Smooth muscle cell (in vitro differentiated cells): ENCODE measurements around the gene RRAD. TPM values are rescaled to one million over a fixed set of nuclear protein-coding genes. Genes with fewer than 3 reads are reported as not detected.

Experiments
- DNase-seq: peaks from one replicate; lab custom pipeline; 2025; ENCODE audit not compliant: unreplicated experiment; lab: John Stamatoyannopoulos, UW
- H2AFZ ChIP-seq: fragments of 200-600 bp; sonication (generic); 2 replicates; pipeline ENCODE4 v1.6.0; 2016; ENCODE audit warnings: antibody characterized with exemption, low read depth, mild to moderate bottlenecking
- H3F3A ChIP-seq: fragments of 200-600 bp; sonication (generic); 2 replicates; pipeline ENCODE4 v1.6.0; 2017; ENCODE audit warnings: antibody characterized with exemption, low read depth
- H3K27ac ChIP-seq: fragments of 200-600 bp; sonication (generic); 2 replicates; pipeline ENCODE4 v1.5.1; 2016; ENCODE audit warnings: low read depth, mild to moderate bottlenecking
- H3K27me3 ChIP-seq: fragments of 200-600 bp; sonication (generic); 2 replicates; pipeline ENCODE4 v1.6.1; 2016; ENCODE audit warnings: low read depth, mild to moderate bottlenecking
- H3K36me3 ChIP-seq: fragments of 200-600 bp; sonication (generic); 2 replicates; pipeline ENCODE4 v1.5.1; 2016; ENCODE audit warnings: low read depth
- H3K4me1 ChIP-seq: fragments of 200-600 bp; sonication (generic); 2 replicates; pipeline ENCODE4 v1.5.1; 2016; ENCODE audit warnings: low read depth
- H3K4me2 ChIP-seq: fragments of 200-600 bp; sonication (generic); 2 replicates; pipeline ENCODE4 v1.6.0; 2016; ENCODE audit warnings: mild to moderate bottlenecking
- H3K4me3 ChIP-seq: fragments of 200-600 bp; sonication (generic); 2 replicates; pipeline ENCODE4 v1.5.1; 2016; ENCODE audit warnings: mild to moderate bottlenecking
- H3K79me2 ChIP-seq: fragments of 200-600 bp; sonication (generic); 2 replicates; pipeline ENCODE4 v1.6.0; 2016; ENCODE audit warnings: low read depth, mild to moderate bottlenecking
- H3K9ac ChIP-seq: fragments of 200-600 bp; sonication (generic); 2 replicates; pipeline ENCODE4 v1.6.0; 2016; ENCODE audit warnings: low read depth
- H3K9me3 ChIP-seq: fragments of 200-600 bp; sonication (generic); replicated peaks from 2 replicates; pipeline ENCODE4 v1.5.1; 2016; ENCODE audit warnings: low read depth
- H4K20me1 ChIP-seq: fragments of 200-600 bp; sonication (generic); 2 replicates; pipeline ENCODE4 v1.6.0; 2016; ENCODE audit warnings: low read depth
- WGBS: methylation state at CpG from one replicate; pipeline ENCODE4 v1.1.7; 2016; ENCODE audit warnings: low lambda C conversion rate; 5-methylcytosine and 5-hydroxymethylcytosine counted together
- polyA plus RNA-seq: library from polyadenylated mRNA; unstranded; fragments of >200 nt; fragmentation: Nextera tagmentation; extraction: Ambion mirVana; gene quantifications from 2 replicates; pipeline ENCODE4 v1.2.1, GENCODE V29; 2016
- total RNA-seq: library from RNA; depleted of rRNA; stranded (reverse); fragments of >200 nt; gene quantifications from 2 replicates; pipeline ENCODE4 v1.2.3, GENCODE V29; 2014
- TF ChIP-seq, protein P1 (sequence below): fragments of 200-600 bp; sonication (generic); IDR thresholded peaks from 2 replicates; pipeline ENCODE4 v1.5.1; 2017; ENCODE audit warnings: borderline replicate concordance, mild to moderate bottlenecking, antibody characterized with exemption; ENCODE audit not compliant: insufficient read depth, poor library complexity, severe bottlenecking

Gene RRAD
- total and polyA plus RNA-seq, 2 experiments from 2014 or later, result 7.6 to 27.5 TPM

GRCh38 chr16:66950971-66951790 is 25.8 kb upstream of the RRAD start:
- Histone ChIP-seq H4K20me1 (no peaks in the 10 kb centered on the region), H3K4me1 (no peaks in the 10 kb centered on the region), H3K36me3 (no peaks in the 10 kb centered on the region), H3K27me3 (peaks cover 20% of the 10 kb centered on the region), H3K27ac (no peak overlapping the region), H3K79me2 (no peaks in the 10 kb centered on the region), H3K9me3 (no peaks in the 10 kb centered on the region), H3K4me2 (no peak overlapping the region), H2AFZ (no peak overlapping the region), H3F3A (no peaks in the 10 kb centered on the region), H3K9ac (no peak overlapping the region), H3K4me3 (no peak overlapping the region)
- 83% methylated on average over 4 of the region's 4 CpGs for WGBS
- no peak for DNase-seq
- TF ChIP-seq, protein P1, sequence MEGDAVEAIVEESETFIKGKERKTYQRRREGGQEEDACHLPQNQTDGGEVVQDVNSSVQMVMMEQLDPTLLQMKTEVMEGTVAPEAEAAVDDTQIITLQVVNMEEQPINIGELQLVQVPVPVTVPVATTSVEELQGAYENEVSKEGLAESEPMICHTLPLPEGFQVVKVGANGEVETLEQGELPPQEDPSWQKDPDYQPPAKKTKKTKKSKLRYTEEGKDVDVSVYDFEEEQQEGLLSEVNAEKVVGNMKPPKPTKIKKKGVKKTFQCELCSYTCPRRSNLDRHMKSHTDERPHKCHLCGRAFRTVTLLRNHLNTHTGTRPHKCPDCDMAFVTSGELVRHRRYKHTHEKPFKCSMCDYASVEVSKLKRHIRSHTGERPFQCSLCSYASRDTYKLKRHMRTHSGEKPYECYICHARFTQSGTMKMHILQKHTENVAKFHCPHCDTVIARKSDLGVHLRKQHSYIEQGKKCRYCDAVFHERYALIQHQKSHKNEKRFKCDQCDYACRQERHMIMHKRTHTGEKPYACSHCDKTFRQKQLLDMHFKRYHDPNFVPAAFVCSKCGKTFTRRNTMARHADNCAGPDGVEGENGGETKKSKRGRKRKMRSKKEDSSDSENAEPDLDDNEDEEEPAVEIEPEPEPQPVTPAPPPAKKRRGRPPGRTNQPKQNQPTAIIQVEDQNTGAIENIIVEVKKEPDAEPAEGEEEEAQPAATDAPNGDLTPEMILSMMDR, result no peak

DNA sequence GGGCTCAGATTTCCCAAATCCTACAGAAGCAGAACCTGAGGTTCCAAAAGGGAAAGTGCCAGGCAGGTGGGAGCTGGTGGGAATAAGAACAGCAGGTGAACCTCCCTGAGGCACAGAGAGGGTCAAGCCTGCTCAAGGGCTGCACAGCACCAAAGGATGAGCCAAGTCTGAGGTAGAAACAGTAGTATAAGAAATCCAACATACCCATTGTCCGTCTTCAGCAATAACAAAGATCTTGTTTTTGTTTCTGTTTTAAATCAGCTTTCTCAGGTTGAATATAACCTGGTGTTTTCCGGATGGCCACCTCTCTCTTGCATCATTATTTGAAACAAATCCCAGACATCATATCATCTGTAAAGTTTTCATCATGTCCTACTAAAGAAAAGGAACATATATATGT is 25.1 kb upstream of the RRAD start:
- DNase-seq, result no peak
- H3K4me1 ChIP-seq, result no peaks in the 10 kb centered on the region
- H3K9me3 ChIP-seq, result no peaks in the 10 kb centered on the region
- WGBS, result 88% methylated on average over 2 of the region's 2 CpGs
- H4K20me1 ChIP-seq, result no peaks in the 10 kb centered on the region
- no peak overlapping the region for H3K4me2 ChIP-seq
- TF ChIP-seq, protein P1, result no peak
- H3K27ac ChIP-seq, result no peak overlapping the region
- H3K4me3 ChIP-seq, result no peak overlapping the region
- H3K36me3 ChIP-seq, result no peaks in the 10 kb centered on the region
- H3K79me2 ChIP-seq, result no peaks in the 10 kb centered on the region
- H3K27me3 ChIP-seq, result peaks cover 20% of the 10 kb centered on the region
- H3K9ac ChIP-seq, result no peak overlapping the region
- no peak overlapping the region for H2AFZ ChIP-seq
- peaks cover 1% of the 10 kb centered on the region for H3F3A ChIP-seq

GRCh38 chr16:66949472-66949871 is 24.1 kb upstream of the RRAD start:
- H4K20me1 ChIP-seq, result no peaks in the 10 kb centered on the region
- H3K9me3 ChIP-seq, result no peaks in the 10 kb centered on the region
- no peaks in the 10 kb centered on the region for H3K36me3 ChIP-seq
- DNase-seq, result no peak
- no peaks in the 10 kb centered on the region for H3K79me2 ChIP-seq
- H3F3A ChIP-seq, result peaks cover 2% of the 10 kb centered on the region
- 91% methylated on average over 6 of the region's 6 CpGs for WGBS
- H3K4me2 ChIP-seq, result no peak overlapping the region
- H3K9ac ChIP-seq, result no peak overlapping the region
- peaks cover 20% of the 10 kb centered on the region for H3K27me3 ChIP-seq
- TF ChIP-seq, protein P1, result no peak
- H3K4me1 ChIP-seq, result no peaks in the 10 kb centered on the region
- no peak overlapping the region for H3K4me3 ChIP-seq
- no peak overlapping the region for H3K27ac ChIP-seq
- no peak overlapping the region for H2AFZ ChIP-seq

GRCh38 chr16:66948837-66949225 is 23.5 kb upstream of the RRAD start:
- Histone ChIP-seq H4K20me1 (no peaks in the 10 kb centered on the region), H3K4me2 (peak overlapping the region; percentile 85), H3F3A (peaks cover 2% of the 10 kb centered on the region), H3K4me3 (no peak overlapping the region), H2AFZ (no peak overlapping the region), H3K9ac (no peak overlapping the region), H3K36me3 (no peaks in the 10 kb centered on the region), H3K9me3 (no peaks in the 10 kb centered on the region), H3K27me3 (peaks cover 20% of the 10 kb centered on the region), H3K27ac (no peak overlapping the region), H3K4me1 (no peaks in the 10 kb centered on the region), H3K79me2 (no peaks in the 10 kb centered on the region)
- DNase-seq, result no peak
- TF ChIP-seq, protein P1, result no peak
- 73% methylated on average over 21 of the region's 21 CpGs for WGBS
